ENCODE results near the gene CTBS.

CTBS gene

GRCh38 chr1:84619383-84620102 is 45.3 kb upstream of the CTBS start:
- Histone ChIP-seq H4K20me1 (ENCODE audit: insufficient read depth, low read length, poor library complexity, severe bottlenecking) (no peaks in the 10 kb centered on the region), H3K9me2 (replicated peaks; ENCODE audit: low read depth, low read length) (no peaks in the 10 kb centered on the region), H3K27me3 (ENCODE audit: insufficient read depth, low read length, poor library complexity, severe bottlenecking) (no peaks in the 10 kb centered on the region), H3K4me3 (ENCODE audit: low read length, poor library complexity, severe bottlenecking) (no peak overlapping the region), H3K9ac (ENCODE audit: low read depth, low read length, poor library complexity, severe bottlenecking) (no peak overlapping the region), H3K36me3 (ENCODE audit: insufficient read depth, low read length) (no peaks in the 10 kb centered on the region), H3K9me3 (ENCODE audit: insufficient read depth, low read depth, low read length) (no peaks in the 10 kb centered on the region), H3F3A (ENCODE audit: low read depth) (no peaks in the 10 kb centered on the region), H3K4me2 (ENCODE audit: low read depth, low read length, poor library complexity, severe bottlenecking) (no peak overlapping the region), H3K79me2 (ENCODE audit: insufficient read depth, low read length) (no peaks in the 10 kb centered on the region), H3K4me1 (ENCODE audit: insufficient read depth, low read length, poor library complexity, severe bottlenecking) (no peaks in the 10 kb centered on the region), H2AFZ (ENCODE audit: low read length) (peak overlapping the region; percentile 68)
- TF ChIP-seq EZH2phosphoT487 (IDR thresholded peaks at IDR 0.05; ENCODE audit: borderline replicate concordance) (no peak), CTCF (conservative IDR thresholded peaks at IDR 0.05; ENCODE audit: low read length) (no peak)

- H3F3A ChIP-seq (ENCODE audit: low read depth), result no peaks in the 10 kb centered on the region
- TF ChIP-seq CTCF (conservative IDR thresholded peaks at IDR 0.05; ENCODE audit: low read length) (no peak), EZH2phosphoT487 (IDR thresholded peaks at IDR 0.05; ENCODE audit: borderline replicate concordance) (no peak)
- no peak overlapping the region for H2AFZ ChIP-seq (ENCODE audit: low read length)
- no peaks in the 10 kb centered on the region for H3K9me3 ChIP-seq (ENCODE audit: insufficient read depth, low read depth, low read length)
- H3K9me2 ChIP-seq (replicated peaks; ENCODE audit: low read depth, low read length), result no peaks in the 10 kb centered on the region
- no peaks in the 10 kb centered on the region for H3K36me3 ChIP-seq (ENCODE audit: insufficient read depth, low read length)
- no peak overlapping the region for H3K4me2 ChIP-seq (ENCODE audit: low read depth, low read length, poor library complexity, severe bottlenecking)
- H3K79me2 ChIP-seq (ENCODE audit: insufficient read depth, low read length), result no peaks in the 10 kb centered on the region
- no peaks in the 10 kb centered on the region for H3K27me3 ChIP-seq (ENCODE audit: insufficient read depth, low read length, poor library complexity, severe bottlenecking)
- H3K4me1 ChIP-seq (ENCODE audit: insufficient read depth, low read length, poor library complexity, severe bottlenecking), result no peaks in the 10 kb centered on the region
- no peaks in the 10 kb centered on the region for H4K20me1 ChIP-seq (ENCODE audit: insufficient read depth, low read length, poor library complexity, severe bottlenecking)
- H3K4me3 ChIP-seq (ENCODE audit: low read length, poor library complexity, severe bottlenecking), result no peak overlapping the region
- H3K9ac ChIP-seq (ENCODE audit: low read depth, low read length, poor library complexity, severe bottlenecking), result no peak overlapping the region
Measured at GRCh38 chr1:84617349-84617748, 43.1 kb upstream of the CTBS start.

- Histone ChIP-seq H3K4me1 (ENCODE audit: insufficient read depth, low read length, poor library complexity, severe bottlenecking) (no peaks in the 10 kb centered on the region), H3K4me3 (ENCODE audit: low read length, poor library complexity, severe bottlenecking) (no peak overlapping the region), H3K9me3 (ENCODE audit: insufficient read depth, low read depth, low read length) (0 out of 2 replicates have a peak, but pooled peaks cover 3% of the 10 kb centered on the region), H3K36me3 (ENCODE audit: insufficient read depth, low read length) (no peaks in the 10 kb centered on the region), H4K20me1 (ENCODE audit: insufficient read depth, low read length, poor library complexity, severe bottlenecking) (no peaks in the 10 kb centered on the region), H3F3A (ENCODE audit: low read depth) (no peaks in the 10 kb centered on the region), H3K9ac (ENCODE audit: low read depth, low read length, poor library complexity, severe bottlenecking) (no peak overlapping the region), H3K27me3 (ENCODE audit: insufficient read depth, low read length, poor library complexity, severe bottlenecking) (no peaks in the 10 kb centered on the region), H2AFZ (ENCODE audit: low read length) (no peak overlapping the region), H3K9me2 (replicated peaks; ENCODE audit: low read depth, low read length) (no peaks in the 10 kb centered on the region), H3K4me2 (ENCODE audit: low read depth, low read length, poor library complexity, severe bottlenecking) (no peak overlapping the region), H3K79me2 (ENCODE audit: insufficient read depth, low read length) (no peaks in the 10 kb centered on the region)
- TF ChIP-seq CTCF (conservative IDR thresholded peaks at IDR 0.05; ENCODE audit: low read length), result no peak
Measured at GRCh38 chr1:84615790-84616189, 41.5 kb upstream of the CTBS start.

Data from Loucy (cell line).